Stimulated activated CD4-positive, alpha-beta T cell treated with anti-CD3 and anti-CD28 coated beads, Interleukin-12 subunit alpha, Interleukin-12 subunit beta, amount 100 ng/mL, for 48 hours (primary cell): ENCODE results near the gene OR56B1.
"Not testable (repeated sequence)": the region's sequence is repeated elsewhere in the genome, so short reads cannot be mapped to it uniquely, and the experiment has no call there.

Source experiments
- DNase-seq, 3 donors: peaks; one replicate each; pipeline ENCODE4 v3.0.0-alpha.2; 2020; ENCODE audit warnings: low read depth in 2 of 3, low spot score in 1 of 3

The OR56B1 gene

GRCh38 chr11:5736396-5736795 is at the start of gene OR56B1:
Gene OR56B1, plus strand, starts transcription at chr11:5736448. Its CDS starts 69 bp downstream, at chr11:5736517.
- no peak for DNase-seq

- no peak for DNase-seq
These were observed 47.8 kb upstream of the OR56B1 start for GRCh38 chr11:5688482-5688881.

- peak in 2 of 3 donors; percentile 29 to 41 for DNase-seq
These were observed 46.7 kb upstream of the OR56B1 start, which contains the start of gene TRIM22 for GRCh38 chr11:5689551-5689983. Gene TRIM22, plus strand, starts transcription at chr11:5689790. Its CDS starts 6,443 bp downstream, at chr11:5696233.

DNA sequence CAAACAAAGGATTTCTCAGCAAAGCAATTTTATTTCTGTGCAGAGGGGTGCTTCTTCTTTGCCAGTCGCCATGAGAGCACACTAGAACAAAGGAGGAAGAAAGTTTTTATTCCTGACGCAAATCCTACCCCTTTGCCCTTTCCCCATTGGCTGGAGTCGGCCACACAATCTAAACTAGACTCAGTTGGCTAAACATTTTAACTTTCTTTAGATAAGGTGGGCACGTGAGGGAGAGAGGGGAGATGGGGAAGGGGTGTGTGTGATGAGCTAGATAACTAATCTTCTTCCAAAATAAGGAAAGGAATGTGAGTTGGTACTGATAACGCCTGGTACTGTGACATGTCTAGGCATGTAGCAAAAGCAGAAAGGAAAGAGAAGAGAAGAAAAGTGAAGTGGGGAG is 46.0 kb upstream of the OR56B1 start:
- DNase-seq, result no peak

DNA sequence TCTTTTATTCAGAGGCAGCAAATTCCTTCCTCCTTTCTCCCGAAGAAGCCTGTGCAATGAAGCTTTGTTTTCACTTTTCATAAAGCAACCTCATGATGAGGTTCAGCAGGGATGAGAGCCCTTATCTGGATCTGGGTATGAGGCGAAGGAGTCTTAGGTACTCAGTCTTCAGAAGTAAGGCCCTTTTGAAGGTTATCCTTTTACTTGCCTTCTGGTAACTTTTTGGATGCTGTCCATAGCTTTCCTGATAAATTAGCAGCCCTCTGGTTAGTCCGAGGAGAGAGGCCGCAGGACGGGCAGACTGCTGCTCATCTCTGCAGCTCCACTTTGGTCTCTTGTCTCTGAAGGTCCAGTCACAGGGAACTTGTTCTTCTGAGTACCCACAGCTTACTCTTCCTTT is 45.5 kb upstream of the OR56B1 start:
- DNase-seq, result no peak

DNA sequence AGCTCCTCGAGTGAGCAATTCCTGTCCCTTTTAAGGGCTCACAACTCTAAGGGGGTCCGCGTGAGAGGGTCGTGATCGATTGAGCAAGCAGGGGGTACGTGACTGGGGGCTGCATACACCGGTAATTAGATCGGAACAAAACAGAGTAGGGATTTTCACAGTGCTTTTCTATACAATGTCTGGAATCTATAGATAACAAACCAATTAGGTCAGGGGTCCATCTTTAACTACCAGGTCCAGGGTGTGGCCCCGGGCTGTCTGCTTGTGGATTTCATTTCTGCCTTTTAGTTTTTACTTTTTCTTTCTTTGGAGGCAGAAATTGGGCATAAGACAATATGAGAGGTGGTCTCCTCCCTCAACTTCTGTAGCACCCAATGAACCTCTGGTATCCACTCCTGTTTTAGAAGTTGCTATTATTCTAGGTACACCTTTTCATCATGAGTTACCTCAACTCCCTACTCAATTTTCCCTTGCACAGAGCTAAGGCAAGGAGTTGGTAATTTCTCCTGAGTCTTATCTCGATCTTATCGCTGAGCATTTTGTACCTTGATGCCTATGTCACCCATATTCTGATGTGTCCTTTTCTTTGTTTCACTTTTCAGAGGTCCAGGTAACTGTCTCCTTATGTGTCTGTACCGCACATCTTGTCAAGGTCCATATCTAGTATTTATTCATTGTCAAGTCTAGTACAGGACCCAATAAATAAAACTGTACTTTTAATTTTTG is 44.8 kb upstream of the OR56B1 start:
- not testable (repeated sequence) for DNase-seq

DNA sequence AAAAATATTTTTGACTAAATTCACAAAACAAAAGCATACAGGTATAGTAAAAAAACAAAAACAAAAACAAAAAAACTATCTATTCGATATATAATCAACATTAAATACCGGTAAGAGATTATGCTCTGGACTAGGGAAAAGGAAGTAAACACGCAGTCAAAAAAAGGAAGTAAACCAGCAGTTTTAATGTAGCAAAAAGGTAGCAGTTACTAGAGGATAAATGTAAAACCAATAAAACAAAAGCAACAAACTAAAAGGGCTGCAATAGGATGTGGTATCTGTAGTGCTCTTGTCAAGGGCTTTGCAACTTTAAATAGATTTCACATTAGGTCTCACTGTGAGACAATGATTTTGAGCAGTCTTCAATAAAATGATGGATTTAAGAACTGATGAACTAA is 44.3 kb upstream of the OR56B1 start:
- DNase-seq, result no peak

GRCh38 chr11:5694642-5695041 is 41.6 kb upstream of the OR56B1 start:
- no peak for DNase-seq

DNA sequence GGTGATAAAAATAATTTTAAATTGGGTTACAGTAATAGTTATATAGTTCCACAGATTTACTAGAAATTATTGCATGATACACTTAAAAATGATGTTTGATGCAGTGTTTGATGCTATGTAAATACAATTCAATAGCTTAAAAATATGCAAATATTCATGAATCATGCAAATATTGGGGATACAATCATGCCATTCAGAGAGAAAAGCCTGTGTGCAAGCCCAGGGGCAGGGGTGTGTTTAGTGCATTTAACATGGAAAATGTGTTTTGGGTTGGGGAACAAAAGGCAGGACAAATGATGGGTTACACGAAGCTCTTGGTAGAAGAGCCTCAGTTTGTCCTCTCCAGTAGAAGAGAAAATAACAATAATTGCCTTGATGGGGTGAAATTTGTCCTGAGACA is 40.7 kb upstream of the OR56B1 start:
- DNase-seq, result no peak

- no peak for DNase-seq
These were observed 40.0 kb upstream of the OR56B1 start for GRCh38 chr11:5696210-5696609.

DNA sequence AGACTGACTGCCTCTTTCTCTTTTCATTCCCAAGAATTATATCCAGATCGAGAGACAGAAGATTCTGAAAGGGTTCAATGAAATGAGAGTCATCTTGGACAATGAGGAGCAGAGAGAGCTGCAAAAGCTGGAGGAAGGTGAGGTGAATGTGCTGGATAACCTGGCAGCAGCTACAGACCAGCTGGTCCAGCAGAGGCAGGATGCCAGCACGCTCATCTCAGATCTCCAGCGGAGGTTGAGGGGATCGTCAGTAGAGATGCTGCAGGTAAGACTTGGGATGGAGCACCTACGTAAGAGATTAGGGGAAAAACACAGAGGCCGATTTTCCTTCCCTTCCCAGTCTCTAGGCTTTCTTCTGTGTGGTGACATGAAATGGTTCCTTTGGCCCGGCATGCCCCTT is 38.0 kb upstream of the OR56B1 start:
- DNase-seq, result no peak

- no peak for DNase-seq
These were observed 35.7 kb upstream of the OR56B1 start for GRCh38 chr11:5700421-5701054.

DNA sequence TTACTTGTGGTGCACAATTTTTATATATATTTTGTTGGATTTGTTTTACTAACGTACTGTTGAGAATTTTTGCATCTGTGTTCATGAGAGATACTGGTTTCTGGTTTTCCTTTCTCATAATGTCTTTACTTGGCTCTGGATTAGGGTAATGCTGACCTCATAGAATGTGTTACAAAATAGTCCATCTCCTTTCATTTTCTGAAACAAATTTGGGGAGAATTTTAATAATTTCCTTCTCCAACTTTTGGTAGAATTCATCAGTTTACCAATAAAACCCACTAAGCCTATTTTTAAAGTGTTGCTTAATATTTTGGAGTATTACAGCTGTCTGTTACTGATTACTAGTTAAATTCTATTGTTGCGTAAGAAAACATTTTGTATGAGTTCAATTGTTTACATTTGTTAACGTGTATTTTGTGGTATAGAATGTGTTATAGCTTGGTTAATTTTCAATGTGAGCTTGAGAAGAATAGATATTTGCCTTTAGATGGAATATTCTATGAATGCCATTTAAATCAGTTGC is 35.1 kb upstream of the OR56B1 start:
- DNase-seq, result no peak

GRCh38 chr11:5703741-5704536 is 32.3 kb upstream of the OR56B1 start:
- no peak for DNase-seq

GRCh38 chr11:5705688-5706087 is 30.6 kb upstream of the OR56B1 start:
- DNase-seq, result no peak

DNA sequence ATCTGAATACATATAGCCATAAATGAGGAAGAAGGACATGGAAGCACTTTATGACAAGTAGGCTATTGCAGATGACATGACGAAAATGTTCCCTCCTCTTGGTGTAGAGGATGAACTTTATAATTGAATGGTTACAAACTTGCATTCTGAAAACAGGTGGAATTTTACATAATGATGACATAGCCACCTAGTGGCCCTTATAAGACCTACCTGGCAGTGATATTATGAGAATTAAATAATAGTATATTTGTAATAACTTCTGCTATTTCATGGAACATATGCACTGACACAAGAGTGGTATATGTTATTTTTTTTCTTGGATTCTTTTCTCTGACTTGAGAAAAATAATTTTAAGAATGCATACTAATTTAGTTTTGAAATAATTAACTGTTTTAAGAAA is 23.7 kb upstream of the OR56B1 start:
- DNase-seq, result no peak

- DNase-seq, result no peak
These were observed 22.6 kb upstream of the OR56B1 start for GRCh38 chr11:5713695-5714094.

DNA sequence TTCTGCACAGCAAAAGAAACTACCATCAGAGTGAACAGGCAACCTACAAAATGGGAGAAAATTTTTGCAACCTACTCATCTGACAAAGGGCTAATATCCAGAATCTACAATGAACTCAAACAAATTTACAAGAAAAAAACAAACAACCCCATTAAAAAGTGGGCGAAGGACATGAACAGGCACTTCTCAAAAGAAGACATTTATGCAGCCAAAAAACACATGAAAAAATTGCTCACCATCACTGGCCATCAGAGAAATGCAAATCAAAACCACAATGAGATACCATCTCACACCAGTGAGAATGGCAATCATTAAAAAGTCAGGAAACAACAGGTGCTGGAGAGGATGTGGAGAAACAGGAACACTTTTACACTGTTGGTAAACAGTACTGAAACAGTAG is 19.7 kb upstream of the OR56B1 start:
- DNase-seq, result not testable (repeated sequence)

DNA sequence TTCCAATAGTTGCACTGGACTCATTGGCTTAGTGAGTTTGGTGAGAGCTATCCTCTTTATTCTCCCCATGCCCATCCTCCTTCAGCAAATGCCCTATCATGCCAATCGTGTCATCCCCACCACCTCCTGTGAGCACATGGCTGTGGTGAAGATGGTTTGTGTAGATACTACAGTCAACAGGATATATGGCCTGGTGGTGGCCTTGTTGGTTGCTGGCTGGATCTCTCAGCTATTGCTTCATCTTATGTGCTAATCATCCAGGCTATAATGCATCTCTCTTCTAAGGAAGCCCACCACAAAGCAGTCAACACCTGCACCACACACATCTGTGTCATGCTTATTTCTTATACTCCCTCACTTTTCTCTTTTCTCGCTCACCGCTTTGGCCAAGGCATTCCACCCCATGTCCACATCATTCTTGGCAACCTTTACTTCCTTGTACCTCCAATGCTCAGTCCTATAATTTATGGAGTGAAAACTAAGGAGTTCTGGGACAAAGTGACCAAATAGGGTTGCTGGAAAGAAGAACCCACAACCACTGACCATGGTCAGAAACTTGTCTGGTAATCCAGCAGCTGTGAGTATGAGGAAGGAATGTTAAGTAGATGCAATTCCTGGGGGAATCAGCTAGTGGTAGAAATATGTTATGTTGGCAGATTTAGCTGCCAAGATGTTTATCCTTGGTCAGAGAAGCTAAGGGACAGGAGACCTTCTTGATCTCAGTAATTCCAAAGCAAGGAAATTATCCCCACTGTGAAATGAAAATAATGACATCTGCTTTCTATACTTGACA is 16.3 kb upstream of the OR56B1 start:
- DNase-seq, result no peak

- no peak for DNase-seq
These were observed 13.6 kb upstream of the OR56B1 start for GRCh38 chr11:5722622-5723021.

DNA sequence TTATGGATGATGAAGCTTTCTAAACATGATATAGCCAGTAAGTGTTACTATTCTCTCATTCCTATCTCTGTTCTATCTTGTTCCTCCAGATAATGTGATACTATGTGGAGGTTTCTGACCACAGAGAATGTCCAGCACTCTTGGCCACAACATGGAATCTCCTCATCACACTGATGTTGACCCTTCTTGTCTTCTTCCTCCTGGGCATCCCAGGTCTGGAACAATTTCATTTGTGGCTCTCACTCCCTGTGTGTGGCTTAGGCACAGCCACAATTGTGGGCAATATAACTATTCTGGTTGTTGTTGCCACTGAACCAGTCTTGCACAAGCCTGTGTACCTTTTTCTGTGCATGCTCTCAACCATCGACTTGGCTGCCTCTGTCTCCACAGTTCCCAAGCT is 9.9 kb upstream of the OR56B1 start:
- no peak for DNase-seq
